SK-N-SH (cell line): ENCODE measurements around the gene PDZK1. TPM values are rescaled to one million over a fixed set of nuclear protein-coding genes. Genes with fewer than 3 reads are reported as not detected.

Source experiments
- CTCF ChIA-PET: fragments of 300-600, 350-600 bp; formaldehyde crosslinking; extraction: SDS; loops from one replicate; lab custom pipeline; 2021; lab: Yijun Ruan, JAX
- POLR2A ChIA-PET: fragments of 350-600 bp; sonication (Branson Sonifier 250); formaldehyde crosslinking; extraction: SDS; loops from one replicate; lab custom pipeline; 2020; ENCODE audit warnings: antibody characterized with exemption, inconsistent platforms; lab: Yijun Ruan, JAX
- DNase-seq: peaks from one replicate; pipeline ENCODE4 v3.0.0; 2012
- H2AFZ ChIP-seq: fragments of 200-600 bp; sonication (generic); 2 replicates; pipeline ENCODE4 v1.8.1; 2016; ENCODE audit warnings: antibody characterized with exemption, mild to moderate bottlenecking, low read depth
- H3F3A ChIP-seq: fragments of 200-600 bp; sonication (generic); replicated peaks from 2 replicates; pipeline ENCODE3; 2016; ENCODE audit warnings: antibody characterized with exemption, mild to moderate bottlenecking; ENCODE audit not compliant: insufficient read depth
- H3K27ac ChIP-seq, 2 experiments: fragments of 200-500 bp in 1 of 2; fragments of 200-600 bp in 1 of 2; sonication (Bioruptor generic) in 1 of 2; sonication (generic), shearing (Covaris generic) in 1 of 2; 2 replicates each; pipeline versions ENCODE4 v1.5.1 to v1.6.1; 2014 to 2016; ENCODE audit warnings: low read depth in 2 of 2, inconsistent platforms in 1 of 2, low read length in 1 of 2, mild to moderate bottlenecking in 1 of 2, mixed read lengths in 1 of 2
- H3K27me3 ChIP-seq: fragments of 200-600 bp; sonication (generic), shearing (Covaris generic); 2 replicates; pipeline ENCODE4 v1.6.1; 2016; ENCODE audit warnings: mixed run types; ENCODE audit not compliant: insufficient read depth
- H3K36me3 ChIP-seq, 2 experiments: fragments of 200-500 bp in 1 of 2; fragments of 200-600 bp in 1 of 2; sonication (Bioruptor generic) in 1 of 2; sonication (generic) in 1 of 2; replicated peaks in 1 of 2; 2 replicates each; pipeline versions ENCODE3 to v1.5.1; 2014 to 2016; ENCODE audit warnings: low read length in 1 of 2, mild to moderate bottlenecking in 1 of 2; ENCODE audit not compliant: insufficient read depth in 2 of 2, control insufficient read depth in 1 of 2
- H3K4me1 ChIP-seq, 2 experiments: fragments of 200-500 bp in 1 of 2; fragments of 200-600 bp in 1 of 2; sonication (Bioruptor generic) in 1 of 2; sonication (generic), shearing (Covaris generic) in 1 of 2; 2 replicates each; pipeline versions ENCODE4 v1.5.1 to v1.6.1; 2014 to 2016; ENCODE audit warnings: low read depth in 1 of 2, low read length in 1 of 2, mixed run types in 1 of 2; ENCODE audit not compliant: insufficient read depth in 2 of 2, control insufficient read depth in 1 of 2
- H3K4me2 ChIP-seq: fragments of 200-600 bp; sonication (generic), shearing (Covaris generic); 2 replicates; pipeline ENCODE4 v1.6.1; 2017; ENCODE audit warnings: mixed run types
- H3K4me3 ChIP-seq, 2 experiments: fragments of 200-500 bp in 1 of 2; fragments of 200-600 bp in 1 of 2; sonication (Bioruptor generic) in 1 of 2; sonication (generic), shearing (Covaris generic) in 1 of 2; 2 replicates each; pipeline versions ENCODE4 v1.5.1 to v1.8.1; 2014 to 2016; ENCODE audit warnings: low read depth in 2 of 2, inconsistent platforms in 1 of 2, low read length in 1 of 2, mild to moderate bottlenecking in 1 of 2, mixed read lengths in 1 of 2, moderate library complexity in 1 of 2
- H3K79me2 ChIP-seq: fragments of 200-600 bp; sonication (generic); 2 replicates; pipeline ENCODE4 v1.8.1; 2017; ENCODE audit warnings: mild to moderate bottlenecking; ENCODE audit not compliant: insufficient read depth
- H3K9ac ChIP-seq: fragments of 200-600 bp; sonication (generic); 2 replicates; pipeline ENCODE4 v1.6.1; 2017; ENCODE audit warnings: mixed run types
- H3K9me2 ChIP-seq: fragments of 200-600 bp; sonication (generic); 2 replicates; pipeline ENCODE4 v1.6.1; 2017; ENCODE audit warnings: mixed run types
- H3K9me3 ChIP-seq: fragments of 200-600 bp; sonication (generic); 2 replicates; pipeline ENCODE4 v1.6.1; 2017; ENCODE audit warnings: mixed run types, mild to moderate bottlenecking, moderate library complexity
- H4K20me1 ChIP-seq: fragments of 200-600 bp; sonication (generic); 2 replicates; pipeline ENCODE4 v1.6.1; 2017; ENCODE audit warnings: mild to moderate bottlenecking, mixed run types; ENCODE audit not compliant: insufficient read depth
- EP300 ChIP-seq, 2 experiments: IDR thresholded peaks; 2 replicates each; pipeline versions ENCODE4 v1.4.0 to v1.6.1; 2012; ENCODE audit warnings: borderline replicate concordance in 1 of 2, low read depth in 1 of 2, low read length in 1 of 2
- EZH2phosphoT487 ChIP-seq: fragments of 200-600 bp; sonication (generic); IDR thresholded peaks from 2 replicates; pipeline ENCODE4 v1.6.1; 2017; ENCODE audit warnings: low read depth, mixed run types, mild to moderate bottlenecking, antibody characterized with exemption, moderate library complexity, borderline replicate concordance
- FOSL2 ChIP-seq: IDR thresholded peaks from 2 replicates; pipeline ENCODE4 v1.4.0; 2012; ENCODE audit warnings: low read depth, mild to moderate bottlenecking, moderate library complexity, borderline replicate concordance
- FOXJ3 ChIP-seq: sonication (generic); formaldehyde crosslinking; IDR thresholded peaks from 2 replicates; pipeline ENCODE4 v1.5.1; 2020; ENCODE audit warnings: mild to moderate bottlenecking, missing genetic modification reagents
- FOXM1 ChIP-seq: IDR thresholded peaks from 2 replicates; pipeline ENCODE4 v1.4.0; 2012; ENCODE audit warnings: low read depth, mild to moderate bottlenecking
- GABPA ChIP-seq: IDR thresholded peaks from 2 replicates; pipeline ENCODE4 v1.4.0; 2012; ENCODE audit warnings: low read depth, mild to moderate bottlenecking
- MEF2A ChIP-seq: IDR thresholded peaks from 2 replicates; pipeline ENCODE4 v1.4.0; 2012; ENCODE audit warnings: low read depth, borderline replicate concordance
- NFIC ChIP-seq: IDR thresholded peaks from 2 replicates; pipeline ENCODE4 v1.4.0; 2012; ENCODE audit warnings: borderline replicate concordance
- RCOR1 ChIP-seq: fragments of 150-350 bp; IDR thresholded peaks from 2 replicates; pipeline ENCODE4 v1.6.1; 2017; ENCODE audit warnings: antibody characterized with exemption, low read length
- RFX5 ChIP-seq: IDR thresholded peaks from 2 replicates; pipeline ENCODE4 v1.6.1; 2012; ENCODE audit warnings: mild to moderate bottlenecking, improper control_type of control experiment, low read length
- RXRA ChIP-seq: IDR thresholded peaks from 2 replicates; pipeline ENCODE4 v1.4.0; 2012; ENCODE audit warnings: low read depth, mild to moderate bottlenecking, borderline replicate concordance
- TAF1 ChIP-seq: IDR thresholded peaks from 2 replicates; pipeline ENCODE4 v1.6.1; 2012; ENCODE audit warnings: low read depth, mild to moderate bottlenecking, low read length, moderate library complexity, borderline replicate concordance
- TCF12 ChIP-seq: IDR thresholded peaks from 2 replicates; pipeline ENCODE4 v1.4.0; 2012
- YY1 ChIP-seq: IDR thresholded peaks from 2 replicates; pipeline ENCODE4 v1.4.0; 2012; ENCODE audit warnings: low read depth, mild to moderate bottlenecking
- WGBS: methylation state at CpG from one replicate; pipeline ENCODE4 v1.1.6; 2017; ENCODE audit warnings: low lambda C conversion rate; 5-methylcytosine and 5-hydroxymethylcytosine counted together
- polyA plus RNA-seq, 3 experiments: library from polyadenylated mRNA; depleted of rRNA; stranded (reverse); fragments of >200 nt; gene quantifications; 2 replicates each; pipeline ENCODE4 v1.2.3, GENCODE V29; 2012
- TF ChIP-seq, protein P1 (sequence below): IDR thresholded peaks from 2 replicates; pipeline ENCODE4 v1.6.1; 2012; ENCODE audit warnings: mild to moderate bottlenecking, low read depth, low read length, moderate library complexity
- TF ChIP-seq, protein P2 (sequence below): fragments of 200-600 bp; sonication (generic); IDR thresholded peaks from 2 replicates; pipeline ENCODE4 v1.6.1; 2017; ENCODE audit warnings: antibody characterized with exemption, mild to moderate bottlenecking, moderate library complexity
- TF ChIP-seq, protein P3 (sequence below): fragments of 150-350 bp; IDR thresholded peaks from 2 replicates; pipeline ENCODE4 v1.6.1; 2017; ENCODE audit warnings: antibody characterized with exemption, low read length, low read depth, borderline replicate concordance
- TF ChIP-seq, protein P4 (sequence below): IDR thresholded peaks from 2 replicates; pipeline ENCODE4 v1.4.0; 2012; ENCODE audit warnings: low read depth, borderline replicate concordance
- TF ChIP-seq, protein P5 (sequence below): IDR thresholded peaks from 2 replicates; pipeline ENCODE4 v1.4.0; 2012; ENCODE audit warnings: low read depth

Gene PDZK1
- polyA plus RNA-seq, 1 of the 3 experiments (the other 2 are of a cell fraction): 0.16 TPM

DNA sequence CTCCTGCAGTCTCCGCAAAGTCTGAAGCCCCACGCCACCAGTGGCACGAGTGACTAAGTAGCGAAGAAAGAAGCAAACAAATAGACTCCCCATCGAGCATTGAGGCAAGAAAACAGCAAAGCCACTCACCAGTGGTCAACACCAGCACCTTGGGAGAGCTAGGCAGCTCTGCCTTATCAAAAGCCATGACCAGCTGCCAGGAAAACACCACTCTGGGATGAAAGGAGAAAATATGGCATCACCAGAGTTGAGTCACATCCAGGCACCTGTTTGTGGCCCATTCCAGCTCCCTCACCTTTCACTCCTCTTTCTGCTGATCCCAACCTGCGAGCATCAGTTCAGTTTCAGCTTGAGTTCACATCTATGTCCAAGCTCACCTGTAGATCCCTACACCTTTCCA is 17.2 kb downstream of the PDZK1 start:
- no peak overlapping the region for H3K27ac ChIP-seq
- no peaks in the 10 kb centered on the region for H4K20me1 ChIP-seq
- no peak for DNase-seq
- H3F3A ChIP-seq: no peaks in the 10 kb centered on the region
- no peaks in the 10 kb centered on the region for H3K79me2 ChIP-seq
- H3K27me3 ChIP-seq: no peaks in the 10 kb centered on the region
- no peaks in the 10 kb centered on the region for H3K36me3 ChIP-seq
- H3K4me2 ChIP-seq: no peak overlapping the region
- H3K4me3 ChIP-seq: no peak overlapping the region
- no peaks in the 10 kb centered on the region for H3K9me2 ChIP-seq
- TF ChIP-seq FOXJ3 (CRISPR knock-in tag) (no peak), FOSL2 (no peak), FOXM1 (no peak), RXRA (no peak), EP300 (IDR thresholded peaks at IDR 0.05; ENCODE audit: borderline replicate concordance in 1 of 2, low read depth in 1 of 2, low read length in 1 of 2) (no peak), TCF12 (no peak)
- TF ChIP-seq, protein P1, sequence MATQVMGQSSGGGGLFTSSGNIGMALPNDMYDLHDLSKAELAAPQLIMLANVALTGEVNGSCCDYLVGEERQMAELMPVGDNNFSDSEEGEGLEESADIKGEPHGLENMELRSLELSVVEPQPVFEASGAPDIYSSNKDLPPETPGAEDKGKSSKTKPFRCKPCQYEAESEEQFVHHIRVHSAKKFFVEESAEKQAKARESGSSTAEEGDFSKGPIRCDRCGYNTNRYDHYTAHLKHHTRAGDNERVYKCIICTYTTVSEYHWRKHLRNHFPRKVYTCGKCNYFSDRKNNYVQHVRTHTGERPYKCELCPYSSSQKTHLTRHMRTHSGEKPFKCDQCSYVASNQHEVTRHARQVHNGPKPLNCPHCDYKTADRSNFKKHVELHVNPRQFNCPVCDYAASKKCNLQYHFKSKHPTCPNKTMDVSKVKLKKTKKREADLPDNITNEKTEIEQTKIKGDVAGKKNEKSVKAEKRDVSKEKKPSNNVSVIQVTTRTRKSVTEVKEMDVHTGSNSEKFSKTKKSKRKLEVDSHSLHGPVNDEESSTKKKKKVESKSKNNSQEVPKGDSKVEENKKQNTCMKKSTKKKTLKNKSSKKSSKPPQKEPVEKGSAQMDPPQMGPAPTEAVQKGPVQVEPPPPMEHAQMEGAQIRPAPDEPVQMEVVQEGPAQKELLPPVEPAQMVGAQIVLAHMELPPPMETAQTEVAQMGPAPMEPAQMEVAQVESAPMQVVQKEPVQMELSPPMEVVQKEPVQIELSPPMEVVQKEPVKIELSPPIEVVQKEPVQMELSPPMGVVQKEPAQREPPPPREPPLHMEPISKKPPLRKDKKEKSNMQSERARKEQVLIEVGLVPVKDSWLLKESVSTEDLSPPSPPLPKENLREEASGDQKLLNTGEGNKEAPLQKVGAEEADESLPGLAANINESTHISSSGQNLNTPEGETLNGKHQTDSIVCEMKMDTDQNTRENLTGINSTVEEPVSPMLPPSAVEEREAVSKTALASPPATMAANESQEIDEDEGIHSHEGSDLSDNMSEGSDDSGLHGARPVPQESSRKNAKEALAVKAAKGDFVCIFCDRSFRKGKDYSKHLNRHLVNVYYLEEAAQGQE: no peak
- TF ChIP-seq, all 33 proteins: peak for 0
- CTCF ChIA-PET: no interaction called here
- Histone ChIP-seq H2AFZ (no peak overlapping the region), H3K9me3 (no peaks in the 10 kb centered on the region), H3K9ac (no peak overlapping the region), H3K4me1 (peaks cover 0 to 4% of the 10 kb centered on the region in 2 experiments; a peak in 1 of 4 replicates)
- POLR2A ChIA-PET: no interaction called here
- 94% methylated on average over 6 of the region's 6 CpGs for WGBS

DNA sequence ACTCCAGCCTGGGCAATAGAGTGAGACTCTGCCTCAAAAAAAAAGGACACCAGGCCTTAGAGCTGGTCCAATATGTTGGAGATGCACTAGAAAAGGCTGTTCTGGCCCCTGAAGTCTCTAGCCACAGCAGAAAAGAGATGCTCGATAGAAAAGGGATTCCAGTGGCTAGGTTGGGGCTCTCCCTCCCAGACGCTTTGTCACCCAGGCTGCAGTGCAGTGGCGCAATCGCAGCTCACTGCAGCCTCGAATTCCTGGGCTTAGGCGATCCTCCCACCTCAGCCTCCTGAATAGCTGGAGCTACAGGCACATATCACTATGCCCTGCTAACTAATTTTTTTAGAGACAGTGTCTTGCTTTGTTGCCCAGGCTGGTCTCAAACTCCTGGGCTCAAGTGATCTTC is 18.2 kb downstream of the PDZK1 start:
- 90% methylated on average over 3 of the region's 6 CpGs for WGBS

More for the DNA sequence above, 18.2 kb downstream of the PDZK1 start:
- Histone ChIP-seq H3K27me3 (no peaks in the 10 kb centered on the region), H2AFZ (no peak overlapping the region), H3K36me3 (no peaks in the 10 kb centered on the region), H3K9ac (no peak overlapping the region), H3K4me1 (peaks cover 0 to 4% of the 10 kb centered on the region in 2 experiments; a peak in 1 of 4 replicates), H4K20me1 (no peaks in the 10 kb centered on the region), H3K4me3 (no peak overlapping the region), H3K4me2 (no peak overlapping the region), H3K27ac (no peak overlapping the region)
- POLR2A ChIA-PET: no interaction called here
- CTCF ChIA-PET: no interaction called here
- DNase-seq: no peak
- TF ChIP-seq EZH2phosphoT487 (no peak), YY1 (no peak), TAF1 (no peak), FOXJ3 (CRISPR knock-in tag) (no peak), NFIC (no peak), GABPA (no peak), FOSL2 (no peak), RFX5 (no peak), RCOR1 (no peak), RXRA (no peak), MEF2A (no peak)
- TF ChIP-seq, protein P2, sequence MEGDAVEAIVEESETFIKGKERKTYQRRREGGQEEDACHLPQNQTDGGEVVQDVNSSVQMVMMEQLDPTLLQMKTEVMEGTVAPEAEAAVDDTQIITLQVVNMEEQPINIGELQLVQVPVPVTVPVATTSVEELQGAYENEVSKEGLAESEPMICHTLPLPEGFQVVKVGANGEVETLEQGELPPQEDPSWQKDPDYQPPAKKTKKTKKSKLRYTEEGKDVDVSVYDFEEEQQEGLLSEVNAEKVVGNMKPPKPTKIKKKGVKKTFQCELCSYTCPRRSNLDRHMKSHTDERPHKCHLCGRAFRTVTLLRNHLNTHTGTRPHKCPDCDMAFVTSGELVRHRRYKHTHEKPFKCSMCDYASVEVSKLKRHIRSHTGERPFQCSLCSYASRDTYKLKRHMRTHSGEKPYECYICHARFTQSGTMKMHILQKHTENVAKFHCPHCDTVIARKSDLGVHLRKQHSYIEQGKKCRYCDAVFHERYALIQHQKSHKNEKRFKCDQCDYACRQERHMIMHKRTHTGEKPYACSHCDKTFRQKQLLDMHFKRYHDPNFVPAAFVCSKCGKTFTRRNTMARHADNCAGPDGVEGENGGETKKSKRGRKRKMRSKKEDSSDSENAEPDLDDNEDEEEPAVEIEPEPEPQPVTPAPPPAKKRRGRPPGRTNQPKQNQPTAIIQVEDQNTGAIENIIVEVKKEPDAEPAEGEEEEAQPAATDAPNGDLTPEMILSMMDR: no peak
- TF ChIP-seq, protein P3, sequence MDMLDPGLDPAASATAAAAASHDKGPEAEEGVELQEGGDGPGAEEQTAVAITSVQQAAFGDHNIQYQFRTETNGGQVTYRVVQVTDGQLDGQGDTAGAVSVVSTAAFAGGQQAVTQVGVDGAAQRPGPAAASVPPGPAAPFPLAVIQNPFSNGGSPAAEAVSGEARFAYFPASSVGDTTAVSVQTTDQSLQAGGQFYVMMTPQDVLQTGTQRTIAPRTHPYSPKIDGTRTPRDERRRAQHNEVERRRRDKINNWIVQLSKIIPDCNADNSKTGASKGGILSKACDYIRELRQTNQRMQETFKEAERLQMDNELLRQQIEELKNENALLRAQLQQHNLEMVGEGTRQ: no peak
- TF ChIP-seq, protein P4, sequence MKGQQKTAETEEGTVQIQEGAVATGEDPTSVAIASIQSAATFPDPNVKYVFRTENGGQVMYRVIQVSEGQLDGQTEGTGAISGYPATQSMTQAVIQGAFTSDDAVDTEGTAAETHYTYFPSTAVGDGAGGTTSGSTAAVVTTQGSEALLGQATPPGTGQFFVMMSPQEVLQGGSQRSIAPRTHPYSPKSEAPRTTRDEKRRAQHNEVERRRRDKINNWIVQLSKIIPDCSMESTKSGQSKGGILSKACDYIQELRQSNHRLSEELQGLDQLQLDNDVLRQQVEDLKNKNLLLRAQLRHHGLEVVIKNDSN: no peak
- TF ChIP-seq, protein P5, sequence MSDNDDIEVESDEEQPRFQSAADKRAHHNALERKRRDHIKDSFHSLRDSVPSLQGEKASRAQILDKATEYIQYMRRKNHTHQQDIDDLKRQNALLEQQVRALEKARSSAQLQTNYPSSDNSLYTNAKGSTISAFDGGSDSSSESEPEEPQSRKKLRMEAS: no peak
- TF ChIP-seq, all 33 proteins: peak for 0
- Histone ChIP-seq H3K79me2 (no peaks in the 10 kb centered on the region), H3F3A (no peaks in the 10 kb centered on the region), H3K9me3 (no peaks in the 10 kb centered on the region), H3K9me2 (no peaks in the 10 kb centered on the region)
